Measurements from ENCODE around the gene ARHGAP42.

ARHGAP42 gene

DNA sequence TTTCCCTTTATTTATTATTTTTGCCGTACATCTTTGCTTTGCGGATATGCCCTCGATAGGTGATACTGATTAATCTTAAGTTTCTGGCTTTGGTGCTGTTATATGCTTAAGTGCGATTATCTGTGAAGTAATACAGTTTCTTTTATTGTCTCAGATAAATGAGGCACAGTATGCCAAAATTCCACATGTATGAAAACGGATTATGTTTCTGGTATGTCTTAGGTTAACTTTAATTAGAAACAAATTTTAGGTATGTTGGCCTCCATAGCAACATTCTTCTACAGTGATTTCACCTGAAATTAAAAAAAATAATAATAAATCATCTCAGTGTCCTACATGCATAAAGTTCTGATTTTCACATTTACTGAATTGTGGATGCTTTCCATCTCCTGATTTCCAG is 119.2 kb downstream of the ARHGAP42 start:
- in situ Hi-C loops (cut with HindIII; ENCODE audit: low pct_unique_long_range_greater_than_20kb, low sequenced_read_pairs): no loop called here
- TF ChIP-seq JUND (IDR thresholded peaks at IDR 0.05; ENCODE audit: low read depth): no peak
- no peak for DNase-seq (ENCODE audit: low read depth in 1 of 2, low spot score in 1 of 2)

DNA sequence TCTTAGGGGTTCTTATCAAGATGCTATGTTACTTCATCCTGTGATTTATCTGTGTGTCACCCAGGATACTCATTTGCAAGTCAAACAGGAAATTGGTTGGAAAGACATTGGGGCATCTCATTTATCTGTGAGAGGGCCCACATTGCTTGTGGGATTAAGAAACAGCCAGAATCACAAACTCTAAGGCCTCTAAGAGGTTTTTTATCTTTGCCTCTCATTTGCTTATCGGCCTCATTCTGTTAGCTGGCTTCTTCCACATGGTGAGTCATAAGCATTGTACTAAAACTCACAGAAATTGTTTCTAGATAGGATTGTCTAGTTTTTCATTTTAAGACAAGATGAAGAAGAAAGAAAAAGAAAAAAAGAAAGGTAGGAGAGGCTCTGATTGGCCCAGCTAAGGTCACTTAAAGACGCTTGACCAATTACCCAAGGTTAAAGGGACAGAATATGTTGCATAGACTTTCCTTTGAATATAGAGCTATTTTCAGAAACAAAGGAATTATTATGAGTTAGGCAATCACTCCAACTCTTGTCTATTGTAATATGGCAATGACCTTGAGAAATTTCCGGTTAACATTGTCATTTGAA is 121.9 kb downstream of the ARHGAP42 start:
- TF ChIP-seq JUND (IDR thresholded peaks at IDR 0.05; ENCODE audit: low read depth): no peak
- DNase-seq (ENCODE audit: low read depth in 1 of 2, low spot score in 1 of 2): no peak
- in situ Hi-C loops (cut with HindIII; ENCODE audit: low pct_unique_long_range_greater_than_20kb, low sequenced_read_pairs): no loop called here

DNA sequence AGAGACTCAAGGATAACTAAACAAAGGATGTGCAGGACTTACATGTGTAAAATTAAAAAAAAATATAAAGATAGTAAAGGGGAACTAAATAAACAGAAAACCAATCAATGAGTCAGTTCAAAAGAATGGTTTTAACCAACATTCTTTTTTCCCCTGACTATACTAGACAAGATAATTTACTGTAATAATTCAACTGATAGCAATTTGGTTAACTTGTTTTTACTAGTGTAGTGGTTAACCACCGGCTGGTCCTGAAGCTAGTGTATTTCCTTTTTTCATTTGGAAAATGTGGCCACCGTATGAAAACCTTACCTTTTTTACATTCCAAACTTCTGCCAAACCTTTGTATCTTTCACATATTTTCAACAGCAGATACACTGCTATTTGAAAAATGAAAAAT is 123.1 kb downstream of the ARHGAP42 start:
- in situ Hi-C loops (cut with HindIII; ENCODE audit: low pct_unique_long_range_greater_than_20kb, low sequenced_read_pairs): no loop called here
- no peak for DNase-seq (ENCODE audit: low read depth in 1 of 2, low spot score in 1 of 2)
- TF ChIP-seq JUND (IDR thresholded peaks at IDR 0.05; ENCODE audit: low read depth): no peak

DNA sequence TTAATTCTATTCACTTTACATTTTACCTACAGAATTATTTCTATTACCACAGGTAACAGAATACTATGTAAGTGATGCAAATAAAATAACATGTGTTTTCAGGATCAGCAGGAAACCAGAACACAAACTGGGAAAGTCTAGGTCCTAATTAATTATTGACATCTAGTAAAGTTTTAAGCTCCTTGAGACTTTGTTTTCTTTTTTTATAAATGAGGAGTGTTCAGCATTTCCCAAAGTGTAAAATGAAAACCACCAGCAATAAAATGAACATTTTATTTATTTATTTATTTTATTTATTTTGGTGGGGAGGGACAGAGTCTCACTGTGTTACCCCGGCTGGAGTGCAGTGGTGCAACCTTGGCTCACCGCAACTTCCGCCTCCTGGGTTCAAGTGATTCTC is 123.6 kb downstream of the ARHGAP42 start:
- in situ Hi-C loops (cut with HindIII; ENCODE audit: low pct_unique_long_range_greater_than_20kb, low sequenced_read_pairs): no loop called here
- DNase-seq (ENCODE audit: low read depth in 1 of 2, low spot score in 1 of 2): no peak
- no peak for TF ChIP-seq JUND (IDR thresholded peaks at IDR 0.05; ENCODE audit: low read depth)

DNA sequence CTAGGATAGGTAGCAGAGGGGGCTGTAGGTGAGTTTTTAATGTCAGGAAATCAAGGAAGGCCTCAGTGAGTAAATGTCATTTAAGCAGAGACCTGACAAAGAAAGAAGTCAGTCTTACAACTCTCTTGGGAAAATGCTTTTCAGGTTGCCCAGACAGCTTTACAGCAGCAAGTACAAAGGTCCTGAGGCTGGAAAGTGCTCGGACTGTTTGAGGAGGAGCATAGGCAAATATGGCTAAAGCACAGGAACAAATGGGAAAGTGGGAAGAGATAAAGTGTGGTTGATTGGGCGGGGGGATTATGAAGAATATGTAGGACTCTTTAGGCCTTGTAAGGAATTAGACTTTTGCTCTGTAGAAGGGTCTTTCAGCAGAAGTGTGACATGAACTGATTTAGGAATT is 125.4 kb downstream of the ARHGAP42 start:
- TF ChIP-seq JUND (IDR thresholded peaks at IDR 0.05; ENCODE audit: low read depth): no peak
- in situ Hi-C loops (cut with HindIII; ENCODE audit: low pct_unique_long_range_greater_than_20kb, low sequenced_read_pairs): no loop called here
- no peak for DNase-seq (ENCODE audit: low read depth in 1 of 2, low spot score in 1 of 2)

DNA sequence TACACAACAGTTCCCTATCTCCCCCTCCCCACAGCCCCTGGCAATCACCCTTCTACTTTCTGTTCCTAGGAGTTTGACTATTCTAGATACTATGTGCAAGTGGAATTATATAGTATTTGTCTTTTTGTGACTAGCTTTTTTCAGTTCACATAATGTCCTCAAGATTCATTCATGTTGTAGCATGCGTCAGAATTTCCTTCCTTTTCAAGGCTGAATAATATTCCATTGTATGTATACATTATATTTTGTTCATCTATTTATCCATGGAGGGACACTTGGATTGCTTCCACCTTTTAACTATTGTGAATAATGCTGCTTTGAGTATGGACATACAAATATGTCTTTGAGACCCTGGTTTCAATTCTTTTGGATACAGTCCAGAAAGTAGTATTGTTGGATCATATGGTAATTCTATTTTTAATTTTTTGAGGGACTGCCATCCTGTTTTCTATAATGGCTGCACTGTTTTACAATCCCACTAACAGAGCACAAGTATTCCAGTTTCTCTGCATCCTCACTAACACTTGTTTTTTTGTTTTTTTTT is 128.8 kb downstream of the ARHGAP42 start:
- in situ Hi-C loops (cut with HindIII; ENCODE audit: low pct_unique_long_range_greater_than_20kb, low sequenced_read_pairs): no loop called here
- no peak for DNase-seq (ENCODE audit: low read depth in 1 of 2, low spot score in 1 of 2)
- TF ChIP-seq JUND (IDR thresholded peaks at IDR 0.05; ENCODE audit: low read depth): no peak

DNA sequence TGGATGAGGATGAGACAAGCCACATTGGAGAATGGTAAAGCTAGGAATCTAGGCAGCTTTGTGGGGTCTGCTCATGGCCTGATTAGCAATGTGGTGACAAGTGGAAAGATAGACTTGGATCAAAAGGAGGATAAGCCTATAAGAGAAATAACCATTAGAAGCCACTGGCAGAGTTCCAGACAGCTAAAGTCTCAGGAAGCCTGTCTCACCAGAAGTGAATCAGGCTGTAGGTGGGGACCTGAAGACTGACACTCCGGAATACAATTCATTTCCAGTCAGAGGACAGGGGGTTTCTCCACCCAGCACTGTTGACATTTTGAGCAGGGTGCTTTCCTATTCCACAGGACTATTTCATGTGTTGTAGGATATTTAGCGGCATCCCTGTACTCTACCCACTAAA is 129.7 kb downstream of the ARHGAP42 start:
- TF ChIP-seq JUND (IDR thresholded peaks at IDR 0.05; ENCODE audit: low read depth): no peak
- in situ Hi-C loops (cut with HindIII; ENCODE audit: low pct_unique_long_range_greater_than_20kb, low sequenced_read_pairs): no loop called here
- DNase-seq (ENCODE audit: low read depth in 1 of 2, low spot score in 1 of 2): no peak

DNA sequence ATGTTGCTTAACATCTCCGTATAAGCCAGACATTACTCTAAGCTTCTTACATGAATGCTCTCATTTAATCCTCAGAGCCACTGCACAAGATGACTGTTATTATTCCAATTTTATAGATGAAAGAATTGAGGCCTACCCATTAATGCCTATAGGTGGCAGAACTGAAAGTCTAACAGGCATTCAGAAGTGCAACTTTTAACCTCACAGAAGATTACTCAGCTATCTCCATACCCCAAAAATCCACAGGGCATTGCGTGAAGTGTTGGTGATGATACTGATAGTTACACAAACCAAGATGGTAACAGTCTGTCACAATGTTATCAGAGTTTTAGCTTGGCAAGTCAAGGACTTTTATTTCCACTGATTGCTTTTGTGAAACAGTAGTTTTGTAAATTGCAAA is 130.5 kb downstream of the ARHGAP42 start:
- TF ChIP-seq JUND (IDR thresholded peaks at IDR 0.05; ENCODE audit: low read depth): no peak
- no peak for DNase-seq (ENCODE audit: low read depth in 1 of 2, low spot score in 1 of 2)
- in situ Hi-C loops (cut with HindIII; ENCODE audit: low pct_unique_long_range_greater_than_20kb, low sequenced_read_pairs): no loop called here

DNA sequence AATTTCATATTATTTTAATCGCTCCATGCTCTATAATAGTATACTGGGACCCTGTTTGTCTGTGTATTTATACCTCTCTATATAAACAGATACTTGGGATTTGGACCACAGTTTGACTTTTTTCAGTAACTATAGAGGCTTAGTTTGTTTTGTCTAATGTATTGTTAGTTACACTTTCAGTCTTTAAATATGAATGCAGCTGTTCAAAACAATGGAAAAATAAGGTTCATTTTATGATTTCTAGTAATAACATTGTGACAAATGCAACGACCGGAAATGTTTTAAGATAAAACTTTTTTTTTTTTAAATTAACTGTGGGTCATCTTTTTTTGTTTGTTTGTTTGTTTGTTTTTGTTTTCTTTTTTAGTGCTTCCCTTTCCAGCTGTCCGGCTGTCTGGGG is 133.5 kb downstream of the ARHGAP42 start:
- TF ChIP-seq JUND (IDR thresholded peaks at IDR 0.05; ENCODE audit: low read depth): no peak
- in situ Hi-C loops (cut with HindIII; ENCODE audit: low pct_unique_long_range_greater_than_20kb, low sequenced_read_pairs): no loop called here
- DNase-seq (ENCODE audit: low read depth in 1 of 2, low spot score in 1 of 2): no peak

DNA sequence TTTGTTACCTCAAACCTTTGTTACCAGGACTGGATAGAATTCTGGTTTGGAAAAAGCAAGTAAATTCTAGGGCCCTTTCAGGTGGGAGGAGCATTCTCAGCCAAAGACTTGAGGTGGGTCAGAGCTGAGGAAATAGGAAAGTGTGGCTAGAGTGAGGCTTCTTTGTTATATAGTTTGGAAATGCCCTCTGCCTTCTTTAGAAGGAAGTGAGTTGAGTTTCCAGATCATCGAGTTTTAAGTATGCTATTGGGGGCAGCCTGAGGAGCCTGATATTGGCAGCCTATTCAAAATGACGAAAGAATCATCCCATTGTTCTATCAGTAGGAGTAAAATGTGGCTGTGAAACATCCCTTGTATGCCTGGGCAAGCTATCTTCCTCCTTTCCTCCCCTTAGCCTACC is 134.1 kb downstream of the ARHGAP42 start:
- DNase-seq (ENCODE audit: low read depth in 1 of 2, low spot score in 1 of 2): no peak
- TF ChIP-seq JUND (IDR thresholded peaks at IDR 0.05; ENCODE audit: low read depth): no peak
- in situ Hi-C loops (cut with HindIII; ENCODE audit: low pct_unique_long_range_greater_than_20kb, low sequenced_read_pairs): no loop called here

DNA sequence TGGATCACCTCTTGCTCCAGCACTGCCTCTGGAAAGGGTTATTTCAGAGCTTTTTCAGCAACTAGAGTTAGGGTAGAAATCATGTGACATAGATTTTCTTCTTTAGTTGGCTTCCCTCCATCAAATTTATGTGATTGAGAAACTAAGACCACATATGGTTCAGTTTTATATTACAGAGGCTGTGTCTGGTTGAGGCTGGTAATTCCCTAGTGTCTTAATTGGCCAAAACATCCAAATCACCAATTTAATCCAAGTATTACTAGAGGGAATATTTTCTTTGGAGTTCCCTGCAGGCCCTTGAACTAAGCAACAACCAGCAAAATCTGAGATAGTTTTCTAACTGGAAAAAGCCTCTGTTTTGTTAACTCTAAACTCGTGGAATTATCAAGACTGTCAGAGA is 136.3 kb downstream of the ARHGAP42 start:
- TF ChIP-seq JUND (IDR thresholded peaks at IDR 0.05; ENCODE audit: low read depth): no peak
- DNase-seq (ENCODE audit: low read depth in 1 of 2, low spot score in 1 of 2): no peak

DNA sequence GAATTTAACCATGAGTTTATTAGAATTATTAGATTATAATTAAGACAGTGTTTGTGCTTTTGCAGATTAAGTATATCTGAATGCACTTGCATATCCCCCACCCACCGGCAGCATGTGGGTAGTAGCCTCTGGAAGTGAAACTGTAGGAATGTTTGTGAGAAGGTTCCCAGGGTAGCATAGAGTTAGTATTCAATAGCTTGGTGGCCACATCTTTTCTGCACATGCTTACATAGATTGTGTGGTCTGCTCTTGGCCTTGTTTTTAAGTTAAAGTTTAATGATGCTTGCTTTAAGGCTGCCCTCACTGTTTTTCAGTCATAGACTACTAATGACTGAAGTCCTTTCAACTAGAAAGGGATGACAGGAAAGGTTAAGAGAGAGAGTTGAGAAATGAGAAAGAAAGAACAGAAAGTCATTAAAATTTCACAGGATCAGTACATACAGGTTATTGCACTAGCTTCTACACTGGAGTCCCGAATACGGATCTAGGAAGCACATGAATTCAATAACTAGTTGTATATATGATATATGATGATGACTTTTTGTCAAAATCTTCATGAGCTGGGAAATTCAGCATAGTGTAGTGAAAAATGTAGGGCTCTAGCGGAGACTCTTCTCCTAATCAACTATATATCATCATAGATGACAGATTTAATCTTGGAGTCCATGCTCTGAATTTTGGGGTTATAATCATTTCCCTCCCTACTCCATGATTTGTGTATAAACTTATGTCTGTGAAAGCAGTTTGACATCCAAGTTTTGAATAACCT is 137.1 kb downstream of the ARHGAP42 start:
- DNase-seq (ENCODE audit: low read depth in 1 of 2, low spot score in 1 of 2): no peak
- in situ Hi-C loops (cut with HindIII; ENCODE audit: low pct_unique_long_range_greater_than_20kb, low sequenced_read_pairs): no loop called here
- TF ChIP-seq JUND (IDR thresholded peaks at IDR 0.05; ENCODE audit: low read depth): no peak

More for the DNA sequence above, 136.3 kb downstream of the ARHGAP42 start:
- in situ Hi-C loops (cut with HindIII; ENCODE audit: low pct_unique_long_range_greater_than_20kb, low sequenced_read_pairs): no loop called here

DNA sequence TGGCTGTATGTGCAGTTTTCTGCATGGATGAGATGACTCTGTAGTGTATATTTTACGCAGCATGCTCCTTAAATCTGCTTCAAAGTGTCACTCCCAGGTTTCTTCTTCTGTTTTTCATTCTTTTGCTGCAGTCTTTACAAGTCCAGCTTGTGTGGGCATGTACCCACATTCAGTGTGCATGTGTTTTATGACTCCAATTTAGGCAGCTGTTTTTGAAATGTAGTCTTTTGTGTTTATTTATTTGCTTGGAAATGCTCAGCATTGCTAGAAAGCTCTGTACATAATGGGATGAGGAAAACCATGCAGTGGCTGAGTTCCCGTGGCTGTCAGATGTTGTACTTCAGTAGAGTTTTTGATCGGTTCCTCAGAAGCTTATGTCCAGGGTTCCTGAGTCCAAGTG is 138.5 kb downstream of the ARHGAP42 start:
- in situ Hi-C loops (cut with HindIII; ENCODE audit: low pct_unique_long_range_greater_than_20kb, low sequenced_read_pairs): no loop called here
- TF ChIP-seq JUND (IDR thresholded peaks at IDR 0.05; ENCODE audit: low read depth): no peak
- DNase-seq (ENCODE audit: low read depth in 1 of 2, low spot score in 1 of 2): no peak
